Panc1 (cell line): ENCODE results near the gene MECR. TPM values are rescaled to one million over a fixed set of nuclear protein-coding genes. Genes with fewer than 3 reads are reported as not detected.
A peak's percentile ranks its signal among the peaks of the same experiment; 100 is the strongest.

Source experiments
- ATAC-seq: fragments of 200-7000 bp; cut with Tn5 transposase; 2 replicates; pipeline ENCODE4 v1.9.1; 2020; ENCODE audit warnings: mild to moderate bottlenecking, moderate library complexity
- BruUV-seq: library from RNA; stranded (reverse); fragments of 400-500 nt; replicated peaks from 2 replicates; lab custom pipeline; 2021; lab: Mats Ljungman, UMichigan
- CTCF ChIA-PET: fragments of 300-600 bp; sonication (Branson Sonifier 250); formaldehyde crosslinking; loops from one replicate; lab custom pipeline; 2022; ENCODE audit warnings: antibody characterized with exemption; lab: Charles Lee
- POLR2A ChIA-PET: fragments of 300-600 bp; sonication (Branson Sonifier 250); formaldehyde crosslinking; loops from one replicate; lab custom pipeline; 2022; ENCODE audit warnings: antibody characterized with exemption; lab: Charles Lee
- DNase-seq: peaks from one replicate; pipeline ENCODE4 v3.0.0-alpha.2; 2010; ENCODE audit warnings: low read depth, low spot score
- H3K27ac ChIP-seq: 2 replicates; pipeline ENCODE4 v1.5.1; 2011; ENCODE audit warnings: mild to moderate bottlenecking, low read length, inconsistent platforms
- H3K27me3 ChIP-seq: fragments of 200-500 bp; sonication (Bioruptor generic); 2 replicates; pipeline ENCODE4 v1.6.0; 2014; ENCODE audit warnings: low read length, inconsistent platforms; ENCODE audit not compliant: control insufficient read depth, insufficient read depth
- H3K36me3 ChIP-seq: fragments of 200-500 bp; sonication (Bioruptor generic); 2 replicates; pipeline ENCODE4 v1.5.1; 2014; ENCODE audit warnings: inconsistent platforms, mild to moderate bottlenecking, low read length, moderate library complexity; ENCODE audit not compliant: control insufficient read depth, insufficient read depth
- H3K4me1 ChIP-seq: 2 replicates; pipeline ENCODE4 v1.5.1; 2011; ENCODE audit warnings: inconsistent platforms, mild to moderate bottlenecking, low read length, moderate library complexity; ENCODE audit not compliant: control insufficient read depth, insufficient read depth
- H3K4me3 ChIP-seq, 2 experiments: 2 replicates each; pipeline ENCODE4 v1.5.1; 2011 to 2012; ENCODE audit warnings: low read depth in 2 of 2, low read length in 2 of 2, mild to moderate bottlenecking in 2 of 2, inconsistent platforms in 1 of 2, moderate library complexity in 1 of 2
- H3K9me3 ChIP-seq: fragments of 200-500 bp; sonication (Bioruptor generic); 2 replicates; pipeline ENCODE4 v1.5.1; 2014; ENCODE audit warnings: low read depth, mild to moderate bottlenecking, inconsistent platforms, low read length, moderate library complexity; ENCODE audit not compliant: control insufficient read depth, insufficient read depth
- POLR2AphosphoS5 ChIP-seq: IDR thresholded peaks from 2 replicates; pipeline ENCODE4 v1.6.1; 2012; ENCODE audit warnings: mild to moderate bottlenecking, low read depth, low read length, moderate library complexity
- SIN3A ChIP-seq: IDR thresholded peaks from 2 replicates; pipeline ENCODE4 v1.6.1; 2012; ENCODE audit warnings: low read depth, mild to moderate bottlenecking, low read length, moderate library complexity, borderline replicate concordance; ENCODE audit not compliant: insufficient read depth
- TCF7L2 ChIP-seq: IDR thresholded peaks from 2 replicates; pipeline ENCODE4 v1.6.1; 2011; ENCODE audit warnings: mild to moderate bottlenecking, low read depth, low read length, inconsistent platforms
- in situ Hi-C: cut with HindIII; loops from 2 replicates; pipeline ENCODE4 v1.10.0; 2016; ENCODE audit warnings: low sequenced_read_pairs, low pct_unique_long_range_greater_than_20kb
- intact Hi-C: fragments of 100-400 bp; cut with micrococcal nuclease; formaldehyde crosslinking; loops from one replicate; pipeline ENCODE4 v1.10.0; 2022; ENCODE audit not compliant: unreplicated experiment
- total RNA-seq: library from RNA; stranded (reverse); gene quantifications from one replicate; pipeline ENCODE4 v1.2.1, GENCODE V29; 2021; ENCODE audit not compliant: unreplicated experiment
- TF ChIP-seq, protein P1 (sequence below): fragments of 450-650 bp; IDR thresholded peaks from 2 replicates; pipeline ENCODE4 v1.5.1; 2017; ENCODE audit warnings: mild to moderate bottlenecking
- TF ChIP-seq, protein P2 (sequence below), 2 experiments: IDR thresholded peaks; 2 replicates each; pipeline ENCODE4 v1.6.1; 2011 to 2012; ENCODE audit warnings: low read depth in 2 of 2, control low read depth in 1 of 2, low read length in 1 of 2, mild to moderate bottlenecking in 1 of 2, moderate library complexity in 1 of 2; ENCODE audit not compliant: insufficient read depth in 1 of 2

The MECR gene
- total RNA-seq, 1 experiment from 2014 or later, result 25.7 TPM

DNA sequence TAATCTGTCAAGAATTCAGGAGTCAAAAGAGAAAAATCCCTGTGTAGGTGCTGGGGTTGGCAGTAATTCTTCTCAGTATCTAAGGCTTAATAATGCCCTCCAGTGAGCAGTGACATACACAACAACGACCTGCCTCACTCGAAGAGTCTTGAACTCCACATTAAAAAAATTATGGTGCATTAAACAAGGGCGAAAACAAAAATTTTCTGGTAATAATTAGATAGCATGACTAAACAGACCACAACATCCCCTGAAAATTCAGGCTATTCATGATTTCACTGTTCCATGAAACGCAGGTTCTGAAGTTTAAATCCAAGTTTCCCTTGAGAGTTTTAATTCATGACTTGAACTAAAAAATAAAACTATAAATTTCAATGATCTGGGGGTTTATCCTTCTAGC is 54.2 kb downstream of the MECR start:
- TSS peak; percentile 1 for BruUV-seq
- CTCF ChIA-PET, result no interaction called here
- intact Hi-C loops, result no loop called here

DNA sequence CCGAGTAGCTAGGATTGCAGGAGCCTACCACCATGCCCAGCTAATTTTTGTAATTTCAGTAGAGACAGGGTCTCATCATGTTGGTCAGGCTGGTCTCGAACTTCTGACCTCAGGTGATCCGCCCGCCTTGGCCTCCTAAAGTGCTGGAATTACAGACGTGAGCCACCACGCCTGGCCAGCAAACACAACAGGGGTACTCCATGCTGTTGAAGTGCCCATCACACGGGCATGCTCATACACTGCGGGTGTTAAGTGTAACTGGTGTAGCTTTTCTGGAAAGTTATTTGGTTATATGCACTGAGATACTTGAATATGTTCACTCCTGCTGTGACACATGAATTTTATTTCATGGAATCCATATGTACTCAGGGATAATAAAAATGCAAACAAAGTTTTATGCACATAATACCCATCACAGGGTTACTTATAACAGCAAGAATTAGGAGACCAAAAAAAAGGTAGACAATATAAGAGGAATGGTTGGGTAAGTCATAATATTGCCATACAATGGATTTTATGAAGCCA is 58.3 kb downstream of the MECR start:
- intact Hi-C loops, result no loop called here
- CTCF ChIA-PET, result no interaction called here

More for the DNA sequence above, 54.2 kb downstream of the MECR start:
- Histone ChIP-seq H3K4me3 (no peak overlapping the region), H3K36me3 (peaks cover 8% of the 10 kb centered on the region), H3K27me3 (no peaks in the 10 kb centered on the region), H3K9me3 (no peaks in the 10 kb centered on the region), H3K27ac (no peak overlapping the region), H3K4me1 (peaks cover 10% of the 10 kb centered on the region)
- ATAC-seq, result no peak
- no peak for DNase-seq
- in situ Hi-C loops, result no loop called here
- TF ChIP-seq, protein P1, sequence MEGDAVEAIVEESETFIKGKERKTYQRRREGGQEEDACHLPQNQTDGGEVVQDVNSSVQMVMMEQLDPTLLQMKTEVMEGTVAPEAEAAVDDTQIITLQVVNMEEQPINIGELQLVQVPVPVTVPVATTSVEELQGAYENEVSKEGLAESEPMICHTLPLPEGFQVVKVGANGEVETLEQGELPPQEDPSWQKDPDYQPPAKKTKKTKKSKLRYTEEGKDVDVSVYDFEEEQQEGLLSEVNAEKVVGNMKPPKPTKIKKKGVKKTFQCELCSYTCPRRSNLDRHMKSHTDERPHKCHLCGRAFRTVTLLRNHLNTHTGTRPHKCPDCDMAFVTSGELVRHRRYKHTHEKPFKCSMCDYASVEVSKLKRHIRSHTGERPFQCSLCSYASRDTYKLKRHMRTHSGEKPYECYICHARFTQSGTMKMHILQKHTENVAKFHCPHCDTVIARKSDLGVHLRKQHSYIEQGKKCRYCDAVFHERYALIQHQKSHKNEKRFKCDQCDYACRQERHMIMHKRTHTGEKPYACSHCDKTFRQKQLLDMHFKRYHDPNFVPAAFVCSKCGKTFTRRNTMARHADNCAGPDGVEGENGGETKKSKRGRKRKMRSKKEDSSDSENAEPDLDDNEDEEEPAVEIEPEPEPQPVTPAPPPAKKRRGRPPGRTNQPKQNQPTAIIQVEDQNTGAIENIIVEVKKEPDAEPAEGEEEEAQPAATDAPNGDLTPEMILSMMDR, result no peak
- TF ChIP-seq, protein P2, sequence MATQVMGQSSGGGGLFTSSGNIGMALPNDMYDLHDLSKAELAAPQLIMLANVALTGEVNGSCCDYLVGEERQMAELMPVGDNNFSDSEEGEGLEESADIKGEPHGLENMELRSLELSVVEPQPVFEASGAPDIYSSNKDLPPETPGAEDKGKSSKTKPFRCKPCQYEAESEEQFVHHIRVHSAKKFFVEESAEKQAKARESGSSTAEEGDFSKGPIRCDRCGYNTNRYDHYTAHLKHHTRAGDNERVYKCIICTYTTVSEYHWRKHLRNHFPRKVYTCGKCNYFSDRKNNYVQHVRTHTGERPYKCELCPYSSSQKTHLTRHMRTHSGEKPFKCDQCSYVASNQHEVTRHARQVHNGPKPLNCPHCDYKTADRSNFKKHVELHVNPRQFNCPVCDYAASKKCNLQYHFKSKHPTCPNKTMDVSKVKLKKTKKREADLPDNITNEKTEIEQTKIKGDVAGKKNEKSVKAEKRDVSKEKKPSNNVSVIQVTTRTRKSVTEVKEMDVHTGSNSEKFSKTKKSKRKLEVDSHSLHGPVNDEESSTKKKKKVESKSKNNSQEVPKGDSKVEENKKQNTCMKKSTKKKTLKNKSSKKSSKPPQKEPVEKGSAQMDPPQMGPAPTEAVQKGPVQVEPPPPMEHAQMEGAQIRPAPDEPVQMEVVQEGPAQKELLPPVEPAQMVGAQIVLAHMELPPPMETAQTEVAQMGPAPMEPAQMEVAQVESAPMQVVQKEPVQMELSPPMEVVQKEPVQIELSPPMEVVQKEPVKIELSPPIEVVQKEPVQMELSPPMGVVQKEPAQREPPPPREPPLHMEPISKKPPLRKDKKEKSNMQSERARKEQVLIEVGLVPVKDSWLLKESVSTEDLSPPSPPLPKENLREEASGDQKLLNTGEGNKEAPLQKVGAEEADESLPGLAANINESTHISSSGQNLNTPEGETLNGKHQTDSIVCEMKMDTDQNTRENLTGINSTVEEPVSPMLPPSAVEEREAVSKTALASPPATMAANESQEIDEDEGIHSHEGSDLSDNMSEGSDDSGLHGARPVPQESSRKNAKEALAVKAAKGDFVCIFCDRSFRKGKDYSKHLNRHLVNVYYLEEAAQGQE (IDR thresholded peaks at IDR 0.05; ENCODE audit: insufficient read depth in 1 of 2, low read depth in 2 of 2, low read length in 1 of 2), result no peak
- TF ChIP-seq SIN3A (no peak), TCF7L2 (no peak), POLR2AphosphoS5 (no peak)
- POLR2A ChIA-PET, result no interaction called here

More for the DNA sequence above, 58.3 kb downstream of the MECR start:
- DNase-seq (no peak), ATAC-seq (no peak)
- in situ Hi-C loops, result no loop called here
- POLR2A ChIA-PET, result interaction anchor here (0.5 kb wide), 1 partner anchor 13 kb away, joined by 6 read pairs; no protein-coding TSS in a partner anchor
- no peaks in the 10 kb centered on the region for H3K27me3 ChIP-seq
- no peak overlapping the region for H3K4me3 ChIP-seq
- peaks cover 2% of the 10 kb centered on the region; the same call in 1 of the 2 replicates for H3K36me3 ChIP-seq
- H3K4me1 ChIP-seq, result peaks cover 10% of the 10 kb centered on the region; the same call in 1 of the 2 replicates
- no peaks in the 10 kb centered on the region for H3K9me3 ChIP-seq
- no peak for TF ChIP-seq TCF7L2
- TF ChIP-seq, protein P2 (IDR thresholded peaks at IDR 0.05; ENCODE audit: insufficient read depth in 1 of 2, low read depth in 2 of 2, low read length in 1 of 2), result no peak
- TF ChIP-seq SIN3A, result no peak
- TF ChIP-seq, protein P1, result no peak
- TF ChIP-seq POLR2AphosphoS5, result no peak
- H3K27ac ChIP-seq, result no peak overlapping the region
- BruUV-seq, result no TSS peak
